Measurements from ENCODE around the gene TFAP2C.
"Not testable (repeated sequence)": the region's sequence is repeated elsewhere in the genome, so short reads cannot be mapped to it uniquely, and the experiment has no call there.

Gene TFAP2C

DNA sequence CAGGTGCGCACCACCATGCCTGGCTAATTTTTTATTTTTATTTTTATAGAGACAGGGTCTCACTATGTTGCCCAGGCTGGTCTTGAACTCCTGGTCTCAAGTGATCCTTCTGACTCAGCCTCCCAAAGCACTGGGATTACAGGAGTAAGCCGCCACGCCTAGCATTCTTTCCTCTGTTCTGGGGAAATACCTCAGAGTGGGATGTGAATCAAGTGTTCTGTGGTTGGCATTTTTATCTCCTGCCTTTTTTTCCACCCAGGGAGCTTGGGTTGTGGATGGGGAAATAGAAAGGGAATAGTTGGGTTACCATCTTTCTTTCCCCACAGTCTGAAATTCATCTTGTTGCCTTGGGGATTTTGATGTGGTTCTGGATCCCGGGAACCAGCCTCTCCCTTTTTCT is 24.1 kb downstream of the TFAP2C start:
- no peak for DNase-seq (ENCODE audit: low read depth, low spot score)

DNA sequence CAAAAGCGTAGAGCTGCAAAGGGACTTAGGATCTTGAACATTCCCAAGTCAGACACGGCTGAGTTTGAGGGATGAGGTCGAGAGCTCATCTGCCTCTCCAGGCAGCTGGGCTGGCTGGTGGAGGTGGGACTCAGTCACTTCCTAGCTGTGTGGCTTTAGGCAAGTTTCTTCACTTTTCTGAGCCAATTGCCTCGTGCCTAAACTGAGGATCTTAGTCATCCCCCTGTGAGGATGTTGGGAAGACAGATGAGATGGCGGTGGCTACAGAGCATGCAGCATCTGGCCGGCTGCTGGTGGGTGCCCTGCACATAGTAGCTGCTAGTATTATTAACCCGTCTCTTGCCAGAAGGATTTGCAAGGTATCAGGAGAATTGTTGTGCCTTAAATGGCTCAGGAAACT is 27.5 kb downstream of the TFAP2C start:
- no peak for DNase-seq (ENCODE audit: low read depth, low spot score)

DNA sequence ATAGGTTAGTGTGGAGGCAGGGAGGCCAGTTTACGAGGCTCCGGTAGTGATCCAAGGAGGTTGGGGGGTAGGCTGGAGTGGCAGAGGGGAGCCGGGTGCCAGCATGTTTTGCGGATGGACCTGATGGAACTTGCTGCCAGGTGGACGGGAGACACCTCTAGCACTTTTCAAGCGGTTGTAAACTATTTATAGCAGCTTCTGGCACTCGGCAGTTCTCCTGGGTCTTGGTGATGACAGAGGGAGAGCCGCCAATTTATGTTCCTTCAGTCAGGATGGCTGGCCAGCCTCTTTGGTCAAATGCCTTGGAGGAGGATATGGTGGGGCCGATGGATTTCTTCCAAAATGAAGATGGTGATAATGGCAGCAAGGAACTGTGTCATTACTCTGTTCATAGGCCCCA is 28.8 kb downstream of the TFAP2C start:
- DNase-seq (ENCODE audit: low read depth, low spot score): no peak

GRCh38 chr20:56658341-56658947 is 29.3 kb downstream of the TFAP2C start:
- DNase-seq (ENCODE audit: low read depth, low spot score): not testable (repeated sequence)

GRCh38 chr20:56663660-56664059 is 34.6 kb downstream of the TFAP2C start:
- no peak for DNase-seq (ENCODE audit: low read depth, low spot score)

- no peak for DNase-seq (ENCODE audit: low read depth, low spot score)
These were observed 35.7 kb downstream of the TFAP2C start for GRCh38 chr20:56664796-56665195.

DNA sequence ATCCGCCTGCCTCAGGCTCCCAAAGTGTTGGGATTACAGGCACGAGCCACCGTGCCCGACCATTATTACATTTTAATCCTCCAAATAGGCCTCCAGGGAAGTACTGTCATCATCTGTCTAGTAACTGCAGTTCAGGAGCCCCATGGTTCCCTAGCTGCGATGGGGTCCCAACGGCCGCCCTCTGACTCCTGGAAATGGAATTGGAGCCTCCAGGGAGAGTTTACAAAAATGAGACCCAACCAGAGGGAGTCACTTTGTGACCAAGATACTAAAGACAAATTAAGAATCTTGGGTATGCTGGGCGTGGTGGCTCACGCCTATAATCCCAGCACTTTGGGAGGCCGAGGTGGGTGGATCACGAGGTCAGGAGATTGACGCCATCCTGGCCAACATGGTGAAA is 36.7 kb downstream of the TFAP2C start:
- DNase-seq (ENCODE audit: low read depth, low spot score): no peak

DNA sequence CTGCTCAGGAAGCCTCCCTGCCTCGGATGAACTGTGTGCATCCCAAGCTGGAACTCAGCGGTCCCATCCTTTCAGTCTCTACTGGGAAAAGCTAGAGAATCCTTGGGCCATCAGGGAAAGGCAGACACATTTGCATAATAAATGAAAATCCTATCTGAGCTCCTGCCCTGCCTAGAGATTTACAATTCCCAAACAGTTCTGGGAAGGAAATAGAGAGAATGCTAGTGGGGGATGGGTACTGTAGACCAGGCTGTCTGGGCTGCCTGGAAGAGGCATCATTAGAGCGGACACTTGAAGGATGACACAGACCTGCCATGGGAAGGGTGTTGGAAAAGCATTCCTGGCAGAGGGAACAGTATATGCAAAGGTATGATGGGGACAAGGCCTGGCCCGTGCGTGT is 44.3 kb downstream of the TFAP2C start:
- DNase-seq (ENCODE audit: low read depth, low spot score): no peak

- no peak for DNase-seq (ENCODE audit: low read depth, low spot score)
These were observed 46.9 kb downstream of the TFAP2C start for GRCh38 chr20:56676001-56676400.

GRCh38 chr20:56676679-56677078 is 47.6 kb downstream of the TFAP2C start:
- no peak for DNase-seq (ENCODE audit: low read depth, low spot score)

GRCh38 chr20:56683077-56683865 is 54.2 kb downstream of the TFAP2C start:
- DNase-seq (ENCODE audit: low read depth, low spot score): no peak

- no peak for DNase-seq (ENCODE audit: low read depth, low spot score)
These were observed 56.8 kb downstream of the TFAP2C start for GRCh38 chr20:56685879-56686278.

DNA sequence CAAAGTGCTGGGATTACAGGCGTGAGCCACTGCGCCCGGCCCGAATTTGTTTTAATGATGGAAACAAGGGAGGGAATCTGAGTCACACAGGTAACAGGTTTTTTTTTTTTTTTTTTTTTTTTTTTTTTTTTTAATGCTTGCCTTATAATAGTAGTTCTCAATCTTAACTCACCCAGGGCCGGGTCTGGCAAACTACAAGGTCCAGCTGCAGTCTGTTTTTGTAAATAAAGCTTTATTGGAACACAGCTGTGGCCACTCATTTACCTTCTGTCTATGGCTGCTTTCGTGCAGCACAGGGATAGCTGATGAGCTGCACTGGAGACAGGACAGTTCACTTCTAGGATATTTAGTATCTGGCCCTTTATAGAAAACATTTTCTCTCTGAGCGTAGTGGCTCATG is 58.0 kb downstream of the TFAP2C start:
- DNase-seq (ENCODE audit: low read depth, low spot score): no peak

- DNase-seq (ENCODE audit: low read depth, low spot score): no peak
These were observed 59.0 kb downstream of the TFAP2C start for GRCh38 chr20:56688106-56688505.
